Fibroblast of skin of right quadriceps (primary cell): Measurements from ENCODE around the gene MRPS35.
A peak's percentile ranks its signal among the peaks of the same experiment; 100 is the strongest.

Experiments used
- DNase-seq: peaks from one replicate; pipeline ENCODE4 v3.0.0-alpha.2; 2013

The MRPS35 gene

GRCh38 chr12:27710592-27711316, at the start of gene MRPS35:
Gene MRPS35 (plus strand): TSS chr12:27710832. CDS start chr12:27710844, 12 bp downstream.
- peak; percentile 93 for DNase-seq

- no peak for DNase-seq
Measured at GRCh38 chr12:27665704-27666103, 44.9 kb upstream of the MRPS35 start.

GRCh38 chr12:27666510-27666909, 44.1 kb upstream of the MRPS35 start:
- no peak for DNase-seq

- peak; percentile 32 for DNase-seq
Measured at GRCh38 chr12:27667540-27667939, 43.1 kb upstream of the MRPS35 start.

- DNase-seq, result no peak
Measured at GRCh38 chr12:27672051-27672450, 38.6 kb upstream of the MRPS35 start.

GRCh38 chr12:27672643-27673042, 38.0 kb upstream of the MRPS35 start:
- no peak for DNase-seq

- no peak for DNase-seq
Measured at GRCh38 chr12:27673101-27673718, 37.4 kb upstream of the MRPS35 start.

GRCh38 chr12:27674989-27675388, 35.6 kb upstream of the MRPS35 start:
- no peak for DNase-seq

- DNase-seq, result no peak
Measured at GRCh38 chr12:27680619-27681018, 30.0 kb upstream of the MRPS35 start.

- DNase-seq, result peak; percentile 28
Measured at GRCh38 chr12:27682534-27682933, 28.1 kb upstream of the MRPS35 start.

- DNase-seq, result no peak
Measured at GRCh38 chr12:27685274-27685673, 25.4 kb upstream of the MRPS35 start.

GRCh38 chr12:27686147-27686546, 24.5 kb upstream of the MRPS35 start:
- no peak for DNase-seq

- DNase-seq, result no peak
Measured at GRCh38 chr12:27688671-27689070, 22.0 kb upstream of the MRPS35 start.

- DNase-seq, result no peak
Measured at GRCh38 chr12:27689558-27690180, 21.0 kb upstream of the MRPS35 start.

GRCh38 chr12:27693403-27693802, 17.2 kb upstream of the MRPS35 start:
- DNase-seq, result no peak

- no peak for DNase-seq
Measured at GRCh38 chr12:27695556-27696292, 14.9 kb upstream of the MRPS35 start.

- DNase-seq, result no peak
Measured at GRCh38 chr12:27696293-27696652, 14.4 kb upstream of the MRPS35 start, which contains the start of gene REP15. Gene REP15 (plus strand): TSS chr12:27696447. CDS start chr12:27696563, 116 bp downstream.

GRCh38 chr12:27696864-27697564, 13.6 kb upstream of the MRPS35 start:
- no peak for DNase-seq

- DNase-seq, result peak; percentile 90
Measured at GRCh38 chr12:27703720-27704452, 6.7 kb upstream of the MRPS35 start.

- DNase-seq, result no peak
Measured at GRCh38 chr12:27705263-27705662, 5.4 kb upstream of the MRPS35 start.

- no peak for DNase-seq
Measured at GRCh38 chr12:27707216-27707615, 3.4 kb upstream of the MRPS35 start.
